GM12878 (cell line): ENCODE data around the gene TFAP2B.

Experiments used
- ASH2L ChIP-seq: fragments of 300-600, 200-600 bp; sonication (generic); IDR thresholded peaks from 2 replicates; pipeline ENCODE4 v1.6.1; 2017; ENCODE audit warnings: low read depth, mild to moderate bottlenecking, borderline replicate concordance
- CTCF ChIP-seq, 3 experiments: IDR thresholded peaks in 2 of 3; conservative IDR thresholded peaks in 1 of 3; 2 replicates each; pipeline ENCODE4 v1.5.1; 2011; ENCODE audit warnings: low read depth in 3 of 3, low read length in 3 of 3, mild to moderate bottlenecking in 3 of 3, control low read depth in 2 of 3, moderate library complexity in 2 of 3, inconsistent platforms in 1 of 3, mixed read lengths in 1 of 3; ENCODE audit not compliant: control insufficient read depth in 2 of 3, insufficient read depth in 1 of 3; ENCODE audit errors: extremely low read depth in 1 of 3
- EZH2 ChIP-seq: IDR thresholded peaks from 2 replicates; pipeline ENCODE4 v1.6.1; 2012; ENCODE audit warnings: low read depth, mild to moderate bottlenecking, control low read depth, inconsistent platforms, low read length, borderline replicate concordance; ENCODE audit not compliant: control insufficient read depth
- HCFC1 ChIP-seq: fragments of 150-350 bp; IDR thresholded peaks from 2 replicates; pipeline ENCODE4 v1.6.1; 2014; ENCODE audit warnings: low read length
- HDAC6 ChIP-seq: fragments of 200-600 bp; sonication (generic); IDR thresholded peaks from one replicate; pipeline ENCODE4 v1.8.0; 2017; ENCODE audit warnings: antibody characterized with exemption; ENCODE audit not compliant: unreplicated experiment
- JUNB ChIP-seq: IDR thresholded peaks from 2 replicates; pipeline ENCODE4 v1.6.1; 2016; ENCODE audit warnings: antibody characterized with exemption, mild to moderate bottlenecking
- POLR2A ChIP-seq: IDR thresholded peaks from 2 replicates; pipeline ENCODE4 v1.6.1; 2011; ENCODE audit warnings: low read depth, mild to moderate bottlenecking, low read length
- SMC3 ChIP-seq: IDR thresholded peaks from 2 replicates; pipeline ENCODE4 v1.6.1; 2011; ENCODE audit warnings: low read length, improper control_type of control experiment, borderline replicate concordance
- SREBF2 ChIP-seq: IDR thresholded peaks from 2 replicates; pipeline ENCODE4 v1.6.1; 2012; ENCODE audit warnings: mild to moderate bottlenecking, low read length
- TAF1 ChIP-seq: IDR thresholded peaks from 2 replicates; pipeline ENCODE4 v1.6.1; 2011; ENCODE audit warnings: mild to moderate bottlenecking, low read depth, low read length, borderline replicate concordance
- TARDBP ChIP-seq: IDR thresholded peaks from 2 replicates; pipeline ENCODE4 v1.6.1; 2016; ENCODE audit warnings: borderline replicate concordance
- USF2 ChIP-seq: IDR thresholded peaks from 2 replicates; pipeline ENCODE4 v1.6.1; 2011; ENCODE audit warnings: low read depth, low read length, improper control_type of control experiment, borderline replicate concordance
- YY1 ChIP-seq: IDR thresholded peaks from 2 replicates; pipeline ENCODE4 v1.6.1; 2011; ENCODE audit warnings: low read depth, mild to moderate bottlenecking, low read length
- ZNF207 ChIP-seq: fragments of 450-650 bp; IDR thresholded peaks from 2 replicates; pipeline ENCODE4 v1.6.1; 2014; ENCODE audit warnings: antibody characterized with exemption, mild to moderate bottlenecking, borderline replicate concordance

GRCh38 chr6:50843842-50844241 lies 25.2 kb downstream of the TFAP2B start:
- TF ChIP-seq TARDBP (no peak), HCFC1 (no peak), USF2 (no peak), POLR2A (no peak), JUNB (no peak), SREBF2 (no peak), HDAC6 (no peak), SMC3 (no peak), YY1 (no peak), CTCF (IDR thresholded peaks at IDR 0.05 in 2 of 3, conservative IDR thresholded peaks at IDR 0.05 in 1 of 3; ENCODE audit: control insufficient read depth in 2 of 3, extremely low read depth in 1 of 3, insufficient read depth in 1 of 3, low read depth in 3 of 3, low read length in 3 of 3) (no peak), TAF1 (no peak), EZH2 (no peak), ASH2L (no peak), ZNF207 (no peak)
